ENCODE measurements around the gene CATSPER1.

DNA sequence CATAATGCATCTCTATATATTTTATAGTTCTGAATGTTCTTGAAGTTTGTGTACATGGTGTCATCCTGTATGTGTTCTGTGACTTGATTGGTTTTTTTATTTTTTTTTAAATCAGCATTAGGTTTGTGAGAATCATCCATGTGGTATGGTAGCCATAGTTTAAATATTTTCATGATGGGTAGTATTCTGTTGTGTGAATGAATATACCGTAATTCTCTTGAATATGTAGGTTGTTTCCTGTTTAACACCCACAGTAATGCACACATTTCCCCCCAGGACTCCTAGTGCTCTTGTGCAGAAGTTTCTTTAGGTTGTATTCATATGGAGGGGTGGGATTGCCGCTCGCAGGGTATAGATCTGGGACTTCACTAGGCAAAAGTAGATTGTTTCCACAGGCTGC is 45.8 kb upstream of the CATSPER1 start:
- TF ChIP-seq, protein P1, sequence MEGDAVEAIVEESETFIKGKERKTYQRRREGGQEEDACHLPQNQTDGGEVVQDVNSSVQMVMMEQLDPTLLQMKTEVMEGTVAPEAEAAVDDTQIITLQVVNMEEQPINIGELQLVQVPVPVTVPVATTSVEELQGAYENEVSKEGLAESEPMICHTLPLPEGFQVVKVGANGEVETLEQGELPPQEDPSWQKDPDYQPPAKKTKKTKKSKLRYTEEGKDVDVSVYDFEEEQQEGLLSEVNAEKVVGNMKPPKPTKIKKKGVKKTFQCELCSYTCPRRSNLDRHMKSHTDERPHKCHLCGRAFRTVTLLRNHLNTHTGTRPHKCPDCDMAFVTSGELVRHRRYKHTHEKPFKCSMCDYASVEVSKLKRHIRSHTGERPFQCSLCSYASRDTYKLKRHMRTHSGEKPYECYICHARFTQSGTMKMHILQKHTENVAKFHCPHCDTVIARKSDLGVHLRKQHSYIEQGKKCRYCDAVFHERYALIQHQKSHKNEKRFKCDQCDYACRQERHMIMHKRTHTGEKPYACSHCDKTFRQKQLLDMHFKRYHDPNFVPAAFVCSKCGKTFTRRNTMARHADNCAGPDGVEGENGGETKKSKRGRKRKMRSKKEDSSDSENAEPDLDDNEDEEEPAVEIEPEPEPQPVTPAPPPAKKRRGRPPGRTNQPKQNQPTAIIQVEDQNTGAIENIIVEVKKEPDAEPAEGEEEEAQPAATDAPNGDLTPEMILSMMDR (IDR thresholded peaks at IDR 0.05; ENCODE audit: insufficient read depth, low read length) = no peak
- TF ChIP-seq POLR2AphosphoS5 (IDR thresholded peaks at IDR 0.05; ENCODE audit: low read depth) = no peak
- TF ChIP-seq GABPA (IDR thresholded peaks at IDR 0.05; ENCODE audit: low read depth) = no peak
